ENCODE data around the gene CAMK1G. TPM values are rescaled to one million over a fixed set of nuclear protein-coding genes. Genes with fewer than 3 reads are reported as not detected.

CAMK1G gene
- total and polyA plus RNA-seq, 9 of the 15 experiments (the other 6 are each of a cell fraction or from before 2014, with no cell fraction given) = not detected

GRCh38 chr1:209619696-209620486, 36.4 kb downstream of the CAMK1G start:
- 3% methylated on average over 7 of the region's 7 CpGs for WGBS (ENCODE audit: insufficient coverage, low coverage, missing lambda C conversion rate)
- Histone ChIP-seq H3K4me1 (replicated peaks in 1 of 2; ENCODE audit: control insufficient read depth in 2 of 2, insufficient read depth in 2 of 2, low read length in 2 of 2) (peaks cover 0 to 4% of the 10 kb centered on the region in 2 experiments; a peak in 1 of 5 replicates), H3K9me3 (replicated peaks; ENCODE audit: control insufficient read depth, insufficient read depth, low read depth, low read length) (no peaks in the 10 kb centered on the region), H3K36me3 (ENCODE audit: control insufficient read depth, insufficient read depth, low read length) (no peaks in the 10 kb centered on the region), H2AFZ (ENCODE audit: low read depth, low read length) (no peak overlapping the region), H3K79me2 (ENCODE audit: control insufficient read depth, insufficient read depth, low read length) (no peaks in the 10 kb centered on the region), H3K4me3 (no peak overlapping the region), H3K4me2 (ENCODE audit: insufficient read depth, low read length) (no peak overlapping the region), H3K9me1 (ENCODE audit: control insufficient read depth, insufficient read depth, low read length) (no peaks in the 10 kb centered on the region), H3K9ac (ENCODE audit: insufficient read depth in 1 of 2, low read depth in 2 of 2, low read length in 2 of 2) (no peak overlapping the region), H4K20me1 (replicated peaks; ENCODE audit: control insufficient read depth, insufficient read depth, low read length) (peaks cover 6% of the 10 kb centered on the region; the same call in 1 of the 2 replicates), H3K27me3 (ENCODE audit: control insufficient read depth in 2 of 2, insufficient read depth in 2 of 2, low read length in 2 of 2) (peaks cover 46 to 90% of the 10 kb centered on the region in 2 experiments), H3K27ac (ENCODE audit: extremely low read depth, low read depth, low read length) (no peak overlapping the region)
- no peak for TF ChIP-seq ZNF717 (CRISPR knock-in tag; IDR thresholded peaks at IDR 0.05)
- ChIA-PET CTCF (ENCODE audit: low intra/inter-chr PET ratio) (no interaction called here), POLR2A (interaction anchor here (0.7 to 1.4 kb wide), 2 partner anchors 10 to 11 kb away, joined by 3 to 5 read pairs; no protein-coding TSS in a partner anchor)
- ATAC-seq (no peak), FAIRE-seq (no peak), DNase-seq (ENCODE audit: extremely low read depth in 1 of 4, low spot score in 3 of 4) (no peak)
- intact Hi-C loops (cut with micrococcal nuclease) = no loop called here
- no TSS peak for BruUV-seq (replicated peaks)
- in situ Hi-C loops (cut with MboI) = no loop called here

DNA sequence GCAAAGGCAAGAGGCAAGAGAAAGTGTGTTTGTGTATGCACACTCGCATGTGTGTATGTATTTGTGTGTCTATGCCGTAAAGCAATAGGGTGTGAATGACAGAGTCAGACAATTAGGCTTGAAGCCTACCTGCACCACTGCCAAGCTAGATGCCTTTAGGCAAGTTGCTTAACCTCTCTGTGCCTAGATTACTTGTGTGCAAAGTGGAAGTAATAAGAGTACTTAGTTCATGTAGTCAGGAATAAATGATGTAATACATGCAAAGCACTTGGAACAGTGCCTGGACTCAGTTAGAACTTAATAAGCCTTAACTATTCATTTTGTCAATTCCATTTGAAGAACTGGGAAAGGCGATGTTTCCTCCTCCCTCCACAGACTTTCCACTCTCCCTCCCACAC, 37.0 kb downstream of the CAMK1G start:
- CTCF ChIA-PET (ENCODE audit: low intra/inter-chr PET ratio) = no interaction called here
- peaks cover 6% of the 10 kb centered on the region; the same call in 1 of the 2 replicates for H4K20me1 ChIP-seq (replicated peaks; ENCODE audit: control insufficient read depth, insufficient read depth, low read length)
- peaks cover 47 to 90% of the 10 kb centered on the region in 2 experiments for H3K27me3 ChIP-seq (ENCODE audit: control insufficient read depth in 2 of 2, insufficient read depth in 2 of 2, low read length in 2 of 2)
- no peak overlapping the region for H3K27ac ChIP-seq (ENCODE audit: extremely low read depth, low read depth, low read length)
- ATAC-seq (no peak), FAIRE-seq (no peak), DNase-seq (ENCODE audit: extremely low read depth in 1 of 4, low spot score in 3 of 4) (no peak)
- no peak overlapping the region for H3K9ac ChIP-seq (ENCODE audit: insufficient read depth in 1 of 2, low read depth in 2 of 2, low read length in 2 of 2)
- WGBS (ENCODE audit: insufficient coverage, low coverage, missing lambda C conversion rate) = 12% methylated on average over 3 of the region's 3 CpGs
- in situ Hi-C loops (cut with MboI) = no loop called here
- no peak overlapping the region for H3K4me2 ChIP-seq (ENCODE audit: insufficient read depth, low read length)
- POLR2A ChIA-PET = interaction anchor here (1.4 kb wide), 1 partner anchor 11 kb away, joined by 5 read pairs; no protein-coding TSS in a partner anchor
- H3K79me2 ChIP-seq (ENCODE audit: control insufficient read depth, insufficient read depth, low read length) = no peaks in the 10 kb centered on the region
- no peaks in the 10 kb centered on the region for H3K36me3 ChIP-seq (ENCODE audit: control insufficient read depth, insufficient read depth, low read length)
- no peak for TF ChIP-seq ZC3H8 (IDR thresholded peaks at IDR 0.05)
- no peak for TF ChIP-seq TFAM (CRISPR knock-in tag; conservative IDR thresholded peaks at IDR 0.05)
- TF ChIP-seq ETV6 (IDR thresholded peaks at IDR 0.05; ENCODE audit: borderline replicate concordance in 1 of 2, low read depth in 2 of 2, low read length in 1 of 2) = no peak
- no peak for TF ChIP-seq ETV6 (CRISPR knock-in tag; IDR thresholded peaks at IDR 0.05; ENCODE audit: borderline replicate concordance)
- TF ChIP-seq DPF2 (IDR thresholded peaks at IDR 0.05) = no peak
- no peak for TF ChIP-seq ZNF41 (CRISPR knock-in tag; conservative IDR thresholded peaks at IDR 0.05)
- no peak for TF ChIP-seq PTBP1 (IDR thresholded peaks at IDR 0.05; ENCODE audit: low read depth, low read length)
- TF ChIP-seq HNRNPK (IDR thresholded peaks at IDR 0.05; ENCODE audit: low read depth, low read length, poor library complexity, severe bottlenecking) = no peak
- TF ChIP-seq BRF1 (IDR thresholded peaks at IDR 0.05; ENCODE audit: borderline replicate concordance, extremely low read depth, insufficient read length) = no peak
- TF ChIP-seq ZBTB12 (CRISPR knock-in tag; IDR thresholded peaks at IDR 0.05) = no peak
- TF ChIP-seq ERF (CRISPR knock-in tag; IDR thresholded peaks at IDR 0.05) = no peak
- TF ChIP-seq XRCC5 (IDR thresholded peaks at IDR 0.05; ENCODE audit: low read depth, low read length) = no peak
- TF ChIP-seq SP1 (CRISPR knock-in tag; IDR thresholded peaks at IDR 0.05) = no peak
- TF ChIP-seq MYC (IDR thresholded peaks at IDR 0.05; ENCODE audit: low read depth, low read length) = no peak
- TF ChIP-seq MYC (CRISPR knock-in tag; IDR thresholded peaks at IDR 0.05; ENCODE audit: borderline replicate concordance, low read depth) = no peak
- no TSS peak for BruUV-seq (replicated peaks)
- no peaks in the 10 kb centered on the region for H3K9me1 ChIP-seq (ENCODE audit: control insufficient read depth, insufficient read depth, low read length)
- H2AFZ ChIP-seq (ENCODE audit: low read depth, low read length) = no peak overlapping the region
- no peak overlapping the region for H3K4me3 ChIP-seq
- H3K4me1 ChIP-seq (replicated peaks in 1 of 2; ENCODE audit: control insufficient read depth in 2 of 2, insufficient read depth in 2 of 2, low read length in 2 of 2) = peaks cover 0 to 4% of the 10 kb centered on the region in 2 experiments; a peak in 1 of 5 replicates
- no peaks in the 10 kb centered on the region for H3K9me3 ChIP-seq (replicated peaks; ENCODE audit: control insufficient read depth, insufficient read depth, low read depth, low read length)
- intact Hi-C loops (cut with micrococcal nuclease) = no loop called here
